Dermis microvascular lymphatic vessel endothelial cell (primary cell): Measurements from ENCODE around the gene ANP32A. TPM values are rescaled to one million over a fixed set of nuclear protein-coding genes. Genes with fewer than 3 reads are reported as not detected.
A peak's percentile ranks its signal among the peaks of the same experiment; 100 is the strongest.
"Not testable (repeated sequence)": the region's sequence is repeated elsewhere in the genome, so short reads cannot be mapped to it uniquely, and the experiment has no call there.

Experiments used
- DNase-seq, 2 donors: peaks; one replicate each; pipeline versions ENCODE4 v3.0.0 to v3.0.0-alpha.2; 2010; ENCODE audit warnings: low read depth in 2 of 2
- total RNA-seq: library from RNA; depleted of rRNA; stranded (reverse); fragments of >200 nt; gene quantifications from 2 replicates; pipeline ENCODE4 v1.2.1, GENCODE V29; 2014

ANP32A gene
- total RNA-seq, 1 donor from 2014 or later, result 52.5 TPM

GRCh38 chr15:68783226-68784058, 37.3 kb downstream of the ANP32A start:
- DNase-seq, result peak in 1 of 2 donors; percentile 50

DNA sequence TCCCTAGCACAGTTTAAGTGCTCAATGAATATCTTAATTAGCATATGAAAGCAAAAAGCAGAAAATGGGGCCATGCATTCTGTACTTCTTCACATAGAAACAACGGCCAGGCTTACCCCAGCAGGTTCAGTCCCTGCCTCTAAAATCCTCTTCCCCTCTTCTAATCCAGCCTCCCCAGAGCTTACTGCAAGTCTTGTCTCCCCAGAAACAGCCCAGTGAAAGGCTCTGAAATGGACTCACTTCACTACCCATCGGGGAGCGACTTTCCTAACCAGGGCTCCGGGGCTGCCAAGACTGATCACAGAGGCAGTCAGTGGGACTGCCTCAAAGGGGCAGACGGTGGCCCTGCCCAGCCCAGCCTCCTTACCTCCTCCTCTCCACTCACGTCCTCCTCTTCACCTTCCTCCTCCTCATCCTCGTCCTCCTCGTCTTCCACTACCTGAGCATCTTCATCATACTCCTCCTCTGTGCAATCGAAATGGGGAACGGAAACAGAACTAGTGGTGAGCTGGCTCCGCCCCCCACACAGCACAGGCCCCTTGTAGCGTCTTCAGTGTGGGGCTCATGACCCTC, 38.0 kb downstream of the ANP32A start:
- DNase-seq, result no peak

GRCh38 chr15:68781766-68782588, 38.7 kb downstream of the ANP32A start:
- DNase-seq, result peak; percentile 87 to 95

GRCh38 chr15:68781217-68781616, 39.5 kb downstream of the ANP32A start:
- DNase-seq, result no peak

DNA sequence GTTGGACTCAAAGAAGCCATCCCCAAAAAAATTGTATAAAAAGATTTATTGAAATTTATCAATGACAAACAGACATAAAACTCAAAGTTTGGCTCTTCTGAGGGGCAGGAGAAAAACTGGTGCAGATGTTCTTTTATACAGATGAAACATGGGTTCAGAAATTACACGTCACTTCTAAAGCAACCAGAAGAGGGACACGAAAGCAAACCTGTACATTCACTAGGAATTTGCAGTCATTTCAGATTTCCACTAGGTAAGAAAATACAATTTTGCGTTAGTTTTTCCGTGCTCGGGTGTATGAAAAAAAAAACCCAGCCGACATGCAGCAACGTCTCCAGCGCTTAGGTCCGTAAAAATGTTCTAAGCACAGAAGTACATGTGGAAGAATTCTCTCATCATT, 41.8 kb downstream of the ANP32A start:
- DNase-seq, result no peak

- no peak for DNase-seq
Measured at GRCh38 chr15:68776477-68777270, 44.0 kb downstream of the ANP32A start.

- no peak for DNase-seq
Measured at GRCh38 chr15:68775671-68776476, 44.8 kb downstream of the ANP32A start.

GRCh38 chr15:68775236-68775577, 45.5 kb downstream of the ANP32A start:
- DNase-seq, result no peak

DNA sequence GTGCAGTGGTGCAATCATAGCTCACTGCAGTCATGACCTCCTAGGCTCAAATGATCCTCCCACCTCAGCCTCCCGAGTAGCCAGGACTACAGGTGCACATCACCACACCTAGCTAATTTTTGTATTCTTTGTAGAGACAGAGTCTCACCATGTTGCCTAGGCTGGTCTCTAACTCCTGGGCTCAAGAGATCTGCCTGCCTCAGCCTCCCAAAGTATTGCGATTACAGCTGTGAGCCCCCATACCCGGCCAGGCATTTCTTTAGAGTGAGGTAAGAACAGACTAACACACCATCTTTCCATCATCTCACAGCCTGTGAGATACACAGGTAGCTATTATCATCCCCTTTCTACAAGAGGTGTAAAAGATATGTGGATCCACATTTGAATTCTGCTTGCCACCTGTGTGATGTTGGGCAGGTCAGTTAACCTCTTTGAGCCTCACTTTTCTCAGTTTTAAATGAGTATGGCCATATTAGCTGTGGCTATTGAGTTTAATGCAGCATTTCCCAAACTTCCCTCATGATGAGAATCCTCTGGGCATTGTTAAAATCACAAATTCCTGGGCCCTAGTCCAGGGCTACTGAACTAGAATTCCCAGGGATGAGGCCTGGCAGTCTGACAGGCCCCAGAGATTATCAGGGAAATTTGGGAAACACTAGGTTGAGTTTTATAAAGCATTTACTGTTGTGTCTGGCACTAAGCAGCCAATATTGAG, 46.0 kb downstream of the ANP32A start:
- no peak for DNase-seq

DNA sequence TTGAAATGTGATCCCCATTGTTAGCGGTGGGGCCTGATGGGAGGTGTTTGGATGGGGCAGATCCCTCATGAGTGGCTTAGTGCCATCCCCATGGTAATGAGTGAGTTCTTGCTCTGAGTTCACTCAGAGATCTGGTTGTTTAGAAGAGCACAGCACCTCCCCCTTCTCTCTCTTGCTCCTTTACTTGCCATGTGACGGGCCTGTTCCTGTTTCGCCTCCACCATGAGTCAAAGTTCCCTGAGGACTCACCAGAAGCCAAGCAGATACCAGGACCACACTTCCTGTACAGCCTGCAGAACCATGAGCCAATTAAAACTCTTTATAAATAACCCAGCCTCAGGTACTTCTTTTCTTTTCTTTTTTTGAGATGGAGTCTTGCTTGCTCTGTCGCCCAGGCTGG, 46.6 kb downstream of the ANP32A start:
- no peak for DNase-seq

- DNase-seq, result no peak
Measured at GRCh38 chr15:68773036-68773435, 47.7 kb downstream of the ANP32A start.

DNA sequence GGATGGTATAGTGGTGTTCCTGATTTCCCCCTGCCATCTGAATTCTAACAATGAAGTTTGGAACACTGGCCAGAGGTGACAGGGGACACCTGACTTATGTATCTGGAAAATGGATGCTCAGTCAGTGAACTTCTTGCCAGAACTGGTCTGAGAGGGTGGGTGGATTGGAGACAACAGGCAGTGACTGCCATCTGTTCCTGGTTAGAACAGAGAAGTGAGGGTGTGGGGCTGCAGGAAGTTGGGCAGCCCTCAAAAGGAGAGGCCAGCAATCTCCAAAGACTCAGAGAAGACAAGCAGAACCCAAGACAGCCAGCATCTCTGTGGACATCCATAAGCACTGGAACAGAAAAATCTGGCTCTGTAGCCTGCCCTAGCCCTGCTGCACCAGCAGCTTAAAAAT, 50.5 kb downstream of the ANP32A start:
- no peak for DNase-seq

GRCh38 chr15:68769702-68770101, 51.0 kb downstream of the ANP32A start:
- DNase-seq, result no peak

- peak in 1 of 2 donors; percentile 63 for DNase-seq
Measured at GRCh38 chr15:68768321-68768720, 52.4 kb downstream of the ANP32A start.

DNA sequence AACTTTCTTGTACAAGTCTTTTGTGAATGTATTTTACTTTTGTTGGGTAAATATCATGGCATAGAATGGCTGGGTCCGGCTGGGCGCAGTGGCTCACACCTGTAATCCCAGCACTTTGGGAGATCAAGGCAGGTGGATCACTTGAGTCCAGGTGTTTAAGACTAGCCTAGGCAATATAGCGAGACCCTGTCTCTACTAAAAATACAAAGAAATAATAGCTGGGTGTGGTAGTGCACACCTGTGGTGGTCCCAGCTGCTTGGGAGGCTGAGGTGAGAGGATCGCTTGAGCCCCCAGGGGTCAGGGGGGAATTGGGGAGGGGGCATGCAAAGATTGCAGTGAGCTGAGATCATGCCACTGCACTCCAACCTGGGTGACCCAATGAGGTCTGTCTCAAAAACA, 52.9 kb downstream of the ANP32A start:
- no peak for DNase-seq

DNA sequence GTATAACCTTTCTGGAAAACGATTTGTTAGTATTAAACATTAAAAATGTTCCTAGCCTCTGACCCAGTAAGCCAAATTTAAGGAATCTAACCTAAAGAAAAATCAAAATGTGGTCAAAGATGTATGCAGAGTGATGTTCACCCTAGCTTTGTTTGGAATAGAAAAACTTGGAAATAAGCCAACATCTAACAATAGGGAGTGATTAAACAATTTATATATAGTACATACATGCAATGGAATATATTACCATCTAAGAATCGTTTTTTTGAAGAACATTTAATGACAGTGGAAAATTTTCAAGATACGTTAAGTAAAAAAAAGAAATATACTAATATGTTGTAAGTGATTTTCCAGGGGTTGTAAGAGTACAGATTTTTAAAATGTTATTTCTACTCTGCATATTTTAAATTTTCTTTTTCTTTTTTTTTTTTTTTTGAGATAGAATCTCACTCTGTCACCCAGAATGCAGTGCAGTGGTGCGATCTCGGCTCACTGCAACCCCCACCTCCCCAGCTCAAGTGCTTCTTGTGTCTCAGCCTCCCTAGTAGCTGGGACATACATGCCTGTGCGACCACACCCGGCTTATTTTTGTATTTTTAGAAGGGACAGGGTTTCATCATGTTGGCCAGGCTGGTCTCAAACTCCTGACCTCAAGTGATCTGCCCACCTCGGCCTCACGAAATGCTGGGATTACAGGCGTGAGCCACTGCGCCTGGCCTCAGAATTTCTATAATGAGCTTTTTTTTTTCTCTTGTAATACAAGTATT, 54.9 kb downstream of the ANP32A start:
- peak; percentile 45 to 73 for DNase-seq

GRCh38 chr15:68764090-68764489, 56.6 kb downstream of the ANP32A start:
- peak; percentile 81 to 83 for DNase-seq

- no peak for DNase-seq
Measured at GRCh38 chr15:68763063-68763462, 57.6 kb downstream of the ANP32A start.

GRCh38 chr15:68759982-68760579, 60.6 kb downstream of the ANP32A start:
- DNase-seq, result not testable (repeated sequence)
